Loucy (cell line): Measurements from ENCODE around the gene RAI14.

Source experiments
- EZH2phosphoT487 ChIP-seq: fragments of 200-600 bp; IDR thresholded peaks from 2 replicates; pipeline ENCODE4 v1.6.1; 2018; ENCODE audit warnings: antibody characterized with exemption, mild to moderate bottlenecking, moderate library complexity, borderline replicate concordance
- TF ChIP-seq, protein P1 (sequence below): fragments of 200-600 bp; sonication (generic); conservative IDR thresholded peaks from 2 replicates; pipeline ENCODE4 v1.5.1; 2014; ENCODE audit warnings: mild to moderate bottlenecking, antibody characterized with exemption, low read length

DNA sequence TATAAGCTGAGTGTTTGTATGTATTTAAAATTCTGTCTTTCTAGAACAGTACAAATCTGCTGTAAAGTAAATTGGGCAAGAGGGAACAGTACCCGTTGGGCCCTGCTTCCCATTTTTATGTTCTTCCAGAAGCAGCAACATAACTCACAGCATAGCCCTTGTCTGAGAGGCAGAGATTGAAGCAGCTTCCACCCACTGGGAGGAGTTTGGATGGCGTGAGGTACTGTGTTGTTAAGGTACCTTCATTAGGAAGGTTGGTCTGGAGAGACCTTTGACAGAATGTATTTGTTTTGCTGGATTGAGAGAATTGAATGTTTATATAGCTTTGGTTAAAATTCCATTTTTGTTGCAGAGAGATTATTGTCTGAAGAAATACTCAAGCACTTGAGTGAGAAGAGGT, 24.8 kb downstream of the RAI14 start:
- TF ChIP-seq, protein P1, sequence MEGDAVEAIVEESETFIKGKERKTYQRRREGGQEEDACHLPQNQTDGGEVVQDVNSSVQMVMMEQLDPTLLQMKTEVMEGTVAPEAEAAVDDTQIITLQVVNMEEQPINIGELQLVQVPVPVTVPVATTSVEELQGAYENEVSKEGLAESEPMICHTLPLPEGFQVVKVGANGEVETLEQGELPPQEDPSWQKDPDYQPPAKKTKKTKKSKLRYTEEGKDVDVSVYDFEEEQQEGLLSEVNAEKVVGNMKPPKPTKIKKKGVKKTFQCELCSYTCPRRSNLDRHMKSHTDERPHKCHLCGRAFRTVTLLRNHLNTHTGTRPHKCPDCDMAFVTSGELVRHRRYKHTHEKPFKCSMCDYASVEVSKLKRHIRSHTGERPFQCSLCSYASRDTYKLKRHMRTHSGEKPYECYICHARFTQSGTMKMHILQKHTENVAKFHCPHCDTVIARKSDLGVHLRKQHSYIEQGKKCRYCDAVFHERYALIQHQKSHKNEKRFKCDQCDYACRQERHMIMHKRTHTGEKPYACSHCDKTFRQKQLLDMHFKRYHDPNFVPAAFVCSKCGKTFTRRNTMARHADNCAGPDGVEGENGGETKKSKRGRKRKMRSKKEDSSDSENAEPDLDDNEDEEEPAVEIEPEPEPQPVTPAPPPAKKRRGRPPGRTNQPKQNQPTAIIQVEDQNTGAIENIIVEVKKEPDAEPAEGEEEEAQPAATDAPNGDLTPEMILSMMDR, result no peak
- no peak for TF ChIP-seq EZH2phosphoT487
